ENCODE data around the gene NDST4.

NDST4 gene

GRCh38 chr4:115113506-115114106 is at the start of gene NDST4:
NDST4 (minus strand) TSS chr4:115113620; CDS start chr4:115077036, 36,584 bp downstream.
- no peak for DNase-seq (ENCODE audit: low read depth, low spot score)

- DNase-seq (ENCODE audit: low read depth, low spot score) = no peak
These were observed 45.7 kb upstream of the NDST4 start for GRCh38 chr4:115159141-115159540.

- no peak for DNase-seq (ENCODE audit: low read depth, low spot score)
These were observed 44.9 kb upstream of the NDST4 start for GRCh38 chr4:115158296-115158695.

- DNase-seq (ENCODE audit: low read depth, low spot score) = no peak
These were observed 41.4 kb upstream of the NDST4 start for GRCh38 chr4:115154826-115155225.

GRCh38 chr4:115152965-115153364 is 39.5 kb upstream of the NDST4 start:
- DNase-seq (ENCODE audit: low read depth, low spot score) = no peak

GRCh38 chr4:115152081-115152480 is 38.7 kb upstream of the NDST4 start:
- DNase-seq (ENCODE audit: low read depth, low spot score) = no peak

- DNase-seq (ENCODE audit: low read depth, low spot score) = no peak
These were observed 35.7 kb upstream of the NDST4 start for GRCh38 chr4:115149106-115149505.

- DNase-seq (ENCODE audit: low read depth, low spot score) = no peak
These were observed 32.2 kb upstream of the NDST4 start for GRCh38 chr4:115145393-115146160.

- no peak for DNase-seq (ENCODE audit: low read depth, low spot score)
These were observed 14.6 kb upstream of the NDST4 start for GRCh38 chr4:115128037-115128436.

GRCh38 chr4:115126491-115126890 is 13.1 kb upstream of the NDST4 start:
- DNase-seq (ENCODE audit: low read depth, low spot score) = no peak

GRCh38 chr4:115121351-115122043 is 8.1 kb upstream of the NDST4 start:
- DNase-seq (ENCODE audit: low read depth, low spot score) = no peak

GRCh38 chr4:115119804-115120352 is 6.5 kb upstream of the NDST4 start:
- no peak for DNase-seq (ENCODE audit: low read depth, low spot score)

GRCh38 chr4:115117651-115118050 is 4.2 kb upstream of the NDST4 start:
- no peak for DNase-seq (ENCODE audit: low read depth, low spot score)

GRCh38 chr4:115110191-115111181 is 2.9 kb downstream of the NDST4 start:
- DNase-seq (ENCODE audit: low read depth, low spot score) = no peak

- DNase-seq (ENCODE audit: low read depth, low spot score) = no peak
These were observed 4.6 kb downstream of the NDST4 start for GRCh38 chr4:115108850-115109249.

- no peak for DNase-seq (ENCODE audit: low read depth, low spot score)
These were observed 6.0 kb downstream of the NDST4 start for GRCh38 chr4:115107411-115107810.

GRCh38 chr4:115101675-115102074 is 11.7 kb downstream of the NDST4 start:
- DNase-seq (ENCODE audit: low read depth, low spot score) = no peak

- DNase-seq (ENCODE audit: low read depth, low spot score) = no peak
These were observed 22.8 kb downstream of the NDST4 start for GRCh38 chr4:115090483-115091075.

- no peak for DNase-seq (ENCODE audit: low read depth, low spot score)
These were observed 30.8 kb downstream of the NDST4 start for GRCh38 chr4:115082633-115083032.

- no peak for DNase-seq (ENCODE audit: low read depth, low spot score)
These were observed 36.7 kb downstream of the NDST4 start for GRCh38 chr4:115076691-115077090.

- DNase-seq (ENCODE audit: low read depth, low spot score) = no peak
These were observed 54.9 kb downstream of the NDST4 start for GRCh38 chr4:115058533-115058932.

All from activated CD4-positive, CD25-positive, alpha-beta regulatory T cell treated with anti-CD3 and anti-CD28 coated beads, Interleukin-2, amount 50 U/mL, for 16 hours (primary cell).